GM19372 (cell line): ENCODE measurements around the gene CFLAR.
"Not testable (repeated sequence)": the region's sequence is repeated elsewhere in the genome, so short reads cannot be mapped to it uniquely, and the experiment has no call there.

ENCODE experiments used
- ATAC-seq: cut with Tn5 transposase; IDR thresholded peaks from one replicate; pipeline ENCODE4 v1.9.1; 2021; ENCODE audit warnings: mild to moderate bottlenecking, low read depth, moderate library complexity; ENCODE audit not compliant: unreplicated experiment

The CFLAR gene

GRCh38 chr2:201118121-201118960 is 2.4 kb downstream of the CFLAR start:
- ATAC-seq: peak; percentile 37

GRCh38 chr2:201118961-201119854 is 3.2 kb downstream of the CFLAR start:
- no peak for ATAC-seq

- ATAC-seq: no peak
These were observed 6.3 kb downstream of the CFLAR start for GRCh38 chr2:201122276-201122675.

- no peak for ATAC-seq
These were observed 10.6 kb downstream of the CFLAR start for GRCh38 chr2:201126308-201127151.

- ATAC-seq: no peak
These were observed 11.2 kb downstream of the CFLAR start for GRCh38 chr2:201127152-201127511.

- no peak for ATAC-seq
These were observed 11.6 kb downstream of the CFLAR start for GRCh38 chr2:201127570-201127969.

- no peak for ATAC-seq
These were observed 12.1 kb downstream of the CFLAR start for GRCh38 chr2:201128033-201128432.

- ATAC-seq: no peak
These were observed 13.1 kb downstream of the CFLAR start for GRCh38 chr2:201128933-201129505.

- no peak for ATAC-seq
These were observed 14.7 kb downstream of the CFLAR start for GRCh38 chr2:201130524-201131186.

GRCh38 chr2:201132518-201132917 is 16.6 kb downstream of the CFLAR start:
- no peak for ATAC-seq

GRCh38 chr2:201135386-201135785 is 19.4 kb downstream of the CFLAR start:
- no peak for ATAC-seq

GRCh38 chr2:201136889-201137321 is 20.9 kb downstream of the CFLAR start:
- ATAC-seq: no peak

GRCh38 chr2:201137505-201138400 is 21.8 kb downstream of the CFLAR start:
- ATAC-seq: no peak

GRCh38 chr2:201138401-201138970 is 22.5 kb downstream of the CFLAR start:
- no peak for ATAC-seq

- ATAC-seq: not testable (repeated sequence)
These were observed 23.2 kb downstream of the CFLAR start for GRCh38 chr2:201138986-201139781.

- no peak for ATAC-seq
These were observed 24.1 kb downstream of the CFLAR start for GRCh38 chr2:201139836-201140604.
